ENCODE measurements around the gene UBXN10. TPM values are rescaled to one million over a fixed set of nuclear protein-coding genes. Genes with fewer than 3 reads are reported as not detected.
A peak's percentile ranks its signal among the peaks of the same experiment; 100 is the strongest.
"Not testable (repeated sequence)": the region's sequence is repeated elsewhere in the genome, so short reads cannot be mapped to it uniquely, and the experiment has no call there.

The UBXN10 gene
- total RNA-seq, 2 experiments from 2014 or later = 0.42 to 0.50 TPM

- peaks cover 5% of the 10 kb centered on the region; the same call in 1 of the 2 replicates for H3K9me3 ChIP-seq (ENCODE audit: low read length)
- H3K9me2 ChIP-seq (ENCODE audit: insufficient read depth, low read length) = no peaks in the 10 kb centered on the region
- H3K27ac ChIP-seq (ENCODE audit: low read depth, low read length, poor library complexity, severe bottlenecking) = peak overlapping the region; percentile 69
- peaks cover 39% of the 10 kb centered on the region for H3K4me1 ChIP-seq (ENCODE audit: insufficient read depth, low read length, poor library complexity, severe bottlenecking)
- peak overlapping the region; percentile 99 for H2AFZ ChIP-seq (ENCODE audit: low read length)
- no peak for TF ChIP-seq EZH2phosphoT487 (IDR thresholded peaks at IDR 0.05; ENCODE audit: borderline replicate concordance, low read depth, low read length)
- TF ChIP-seq CTCF (conservative IDR thresholded peaks at IDR 0.05; ENCODE audit: low read length) = peak; percentile 97
- H3K4me2 ChIP-seq (ENCODE audit: low read length) = peak overlapping the region; percentile 78
- ChIA-PET CTCF (ENCODE audit: unreplicated experiment) (interaction anchor here (0.5 to 1.6 kb wide), 5 partner anchors 17 to 614 kb away, joined by 3 to 5 read pairs (median 3); no protein-coding TSS in a partner anchor), POLR2A (interaction anchor here (0.6 to 1.7 kb wide), 12 partner anchors 9 to 295 kb away, joined by 3 to 8 read pairs (median 3); partner anchors contain the start of gene MUL1)
- intact Hi-C loops (cut with micrococcal nuclease; ENCODE audit: unreplicated experiment) = loop anchor here (1.0 to 10.0 kb wide), 4 partner anchors 147 to 422 kb away; partner anchors contain the start of gene PINK1
- peak; percentile 94 for DNase-seq (ENCODE audit: low spot score)
- no peaks in the 10 kb centered on the region for H3K36me3 ChIP-seq (ENCODE audit: insufficient read depth, low read length)
- BruUV-seq (replicated peaks) = no TSS peak
- H3K79me2 ChIP-seq (ENCODE audit: insufficient read depth, low read depth, low read length) = no peaks in the 10 kb centered on the region
- H4K20me1 ChIP-seq (ENCODE audit: insufficient read depth, low read length) = no peaks in the 10 kb centered on the region
- H3K4me3 ChIP-seq (ENCODE audit: low read depth, low read length, poor library complexity, severe bottlenecking) = peak overlapping the region; percentile 45
Observed at GRCh38 chr1:20212685-20213331, 26.9 kb downstream of the UBXN10 start.

- no TSS peak for BruUV-seq (replicated peaks)
- TF ChIP-seq CTCF (conservative IDR thresholded peaks at IDR 0.05; ENCODE audit: low read length) = no peak
- no peak for TF ChIP-seq EZH2phosphoT487 (IDR thresholded peaks at IDR 0.05; ENCODE audit: borderline replicate concordance, low read depth, low read length)
- H3K27ac ChIP-seq (ENCODE audit: low read depth, low read length, poor library complexity, severe bottlenecking) = no peak overlapping the region
- intact Hi-C loops (cut with micrococcal nuclease; ENCODE audit: unreplicated experiment) = loop anchor here (10.0 kb wide), 1 partner anchor 419 kb away; the partner anchor contains the start of gene PINK1
- no peaks in the 10 kb centered on the region for H3K9me2 ChIP-seq (ENCODE audit: insufficient read depth, low read length)
- H2AFZ ChIP-seq (ENCODE audit: low read length) = no peak overlapping the region
- H3K4me3 ChIP-seq (ENCODE audit: low read depth, low read length, poor library complexity, severe bottlenecking) = no peak overlapping the region
- no peaks in the 10 kb centered on the region for H4K20me1 ChIP-seq (ENCODE audit: insufficient read depth, low read length)
- DNase-seq (ENCODE audit: low spot score) = no peak
- peaks cover 24% of the 10 kb centered on the region for H3K4me1 ChIP-seq (ENCODE audit: insufficient read depth, low read length, poor library complexity, severe bottlenecking)
- CTCF ChIA-PET (ENCODE audit: unreplicated experiment) = interaction anchor here (0.6 kb wide), 1 partner anchor 146 kb away, joined by 3 read pairs; no protein-coding TSS in a partner anchor
- H3K79me2 ChIP-seq (ENCODE audit: insufficient read depth, low read depth, low read length) = no peaks in the 10 kb centered on the region
- no peaks in the 10 kb centered on the region for H3K36me3 ChIP-seq (ENCODE audit: insufficient read depth, low read length)
- no peak overlapping the region for H3K4me2 ChIP-seq (ENCODE audit: low read length)
- POLR2A ChIA-PET = no interaction called here
- H3K9me3 ChIP-seq (ENCODE audit: low read length) = peaks cover 5% of the 10 kb centered on the region; the same call in 1 of the 2 replicates
Observed at GRCh38 chr1:20215716-20216115, 29.8 kb downstream of the UBXN10 start.

- Histone ChIP-seq H3K4me1 (ENCODE audit: insufficient read depth, low read length, poor library complexity, severe bottlenecking) (peaks cover 20% of the 10 kb centered on the region), H3K79me2 (ENCODE audit: insufficient read depth, low read depth, low read length) (no peaks in the 10 kb centered on the region), H3K4me2 (ENCODE audit: low read length) (no peak overlapping the region), H3K36me3 (ENCODE audit: insufficient read depth, low read length) (no peaks in the 10 kb centered on the region), H3K9me3 (ENCODE audit: low read length) (peaks cover 5% of the 10 kb centered on the region; the same call in 1 of the 2 replicates), H4K20me1 (ENCODE audit: insufficient read depth, low read length) (no peaks in the 10 kb centered on the region), H3K4me3 (ENCODE audit: low read depth, low read length, poor library complexity, severe bottlenecking) (no peak overlapping the region), H3K9me2 (ENCODE audit: insufficient read depth, low read length) (no peaks in the 10 kb centered on the region), H2AFZ (ENCODE audit: low read length) (no peak overlapping the region), H3K27ac (ENCODE audit: low read depth, low read length, poor library complexity, severe bottlenecking) (no peak overlapping the region)
- no TSS peak for BruUV-seq (replicated peaks)
- DNase-seq (ENCODE audit: low spot score) = peak; percentile 58
- POLR2A ChIA-PET = interaction anchor here (0.6 kb wide), 1 partner anchor 12 kb away, joined by 5 read pairs; no protein-coding TSS in a partner anchor
- TF ChIP-seq EZH2phosphoT487 (IDR thresholded peaks at IDR 0.05; ENCODE audit: borderline replicate concordance, low read depth, low read length) (no peak), CTCF (conservative IDR thresholded peaks at IDR 0.05; ENCODE audit: low read length) (peak; percentile 75)
- intact Hi-C loops (cut with micrococcal nuclease; ENCODE audit: unreplicated experiment) = loop anchor here (10.0 kb wide), 1 partner anchor 418 kb away; the partner anchor contains the start of gene PINK1
- CTCF ChIA-PET (ENCODE audit: unreplicated experiment) = interaction anchor here (0.7 kb wide), 1 partner anchor 278 kb away, joined by 5 read pairs; no protein-coding TSS in a partner anchor
Observed at GRCh38 chr1:20216574-20216973, 30.7 kb downstream of the UBXN10 start.

GRCh38 chr1:20219053-20219452 is 33.2 kb downstream of the UBXN10 start:
- H3K4me3 ChIP-seq (ENCODE audit: low read depth, low read length, poor library complexity, severe bottlenecking); H3K36me3 ChIP-seq (ENCODE audit: insufficient read depth, low read length); BruUV-seq (replicated peaks); CTCF ChIA-PET (ENCODE audit: unreplicated experiment); POLR2A ChIA-PET; H3K27ac ChIP-seq (ENCODE audit: low read depth, low read length, poor library complexity, severe bottlenecking); H3K4me2 ChIP-seq (ENCODE audit: low read length); H3K79me2 ChIP-seq (ENCODE audit: insufficient read depth, low read depth, low read length); DNase-seq (ENCODE audit: low spot score); H3K9me2 ChIP-seq (ENCODE audit: insufficient read depth, low read length); H3K9me3 ChIP-seq (ENCODE audit: low read length); H2AFZ ChIP-seq (ENCODE audit: low read length); H4K20me1 ChIP-seq (ENCODE audit: insufficient read depth, low read length); H3K4me1 ChIP-seq (ENCODE audit: insufficient read depth, low read length, poor library complexity, severe bottlenecking): not testable (repeated sequence)
- intact Hi-C loops (cut with micrococcal nuclease; ENCODE audit: unreplicated experiment) = loop anchor here (10.0 kb wide), 1 partner anchor 416 kb away; the partner anchor contains the start of gene PINK1
